RPMI8226 (cell line): Measurements from ENCODE around the gene LIX1.
"Not testable (repeated sequence)": the region's sequence is repeated elsewhere in the genome, so short reads cannot be mapped to it uniquely, and the experiment has no call there.

Experiments
- DNase-seq: peaks from one replicate; pipeline ENCODE4 v3.0.0-alpha.2; 2015

LIX1 gene

DNA sequence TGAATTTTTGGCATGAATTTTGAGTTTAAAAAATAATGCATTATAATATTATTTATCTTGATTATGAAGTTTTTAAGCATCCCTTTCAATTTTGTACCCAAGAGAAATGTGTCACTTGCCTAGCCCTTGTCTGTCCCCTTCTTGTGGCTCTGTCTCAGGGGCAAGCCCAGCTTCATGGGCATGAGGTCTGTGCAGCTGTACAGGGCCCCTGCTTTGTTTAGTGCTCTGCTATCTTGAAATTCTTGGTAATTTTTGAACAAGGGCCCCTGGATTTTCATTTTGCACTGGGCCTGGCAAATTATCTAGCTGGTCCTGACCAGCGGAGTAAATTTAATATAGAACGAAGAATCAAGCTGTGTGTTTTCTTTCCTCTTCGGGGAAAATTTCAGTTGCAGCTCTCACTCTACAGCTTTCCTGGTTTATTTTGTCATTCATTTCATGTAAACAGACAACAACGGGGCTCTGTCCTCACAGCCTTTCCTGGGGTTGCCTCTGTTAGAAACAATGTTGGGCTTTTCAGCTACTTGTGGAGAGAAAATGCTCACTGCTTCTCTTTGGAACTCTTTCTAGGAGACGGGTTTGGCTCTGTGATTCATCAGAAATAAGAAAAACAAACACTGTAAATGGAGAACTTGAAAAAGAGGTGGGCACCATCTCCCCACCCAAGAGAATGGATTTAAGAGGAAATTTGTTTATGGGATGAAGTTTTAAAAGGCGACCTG is 41.1 kb downstream of the LIX1 start:
- DNase-seq, result no peak

DNA sequence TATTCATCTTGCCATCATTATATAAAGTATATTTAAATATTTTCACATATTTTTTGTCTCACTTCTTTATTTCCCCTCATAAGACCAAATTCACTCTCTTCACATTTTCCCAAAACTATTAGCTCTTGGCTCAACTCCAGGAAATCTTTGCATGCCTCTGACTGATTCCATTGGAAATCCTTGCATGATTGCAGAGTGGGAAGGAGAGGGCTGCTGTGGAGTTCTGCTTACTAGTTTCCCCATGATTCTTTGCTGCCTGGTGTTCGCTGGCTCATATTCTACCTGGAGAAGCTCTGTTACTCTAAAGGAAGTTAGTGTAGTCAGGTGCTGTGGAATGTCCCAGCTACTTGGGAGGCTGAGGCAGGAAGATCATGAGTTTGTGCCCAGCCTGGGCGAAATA is 41.9 kb downstream of the LIX1 start:
- DNase-seq, result no peak

DNA sequence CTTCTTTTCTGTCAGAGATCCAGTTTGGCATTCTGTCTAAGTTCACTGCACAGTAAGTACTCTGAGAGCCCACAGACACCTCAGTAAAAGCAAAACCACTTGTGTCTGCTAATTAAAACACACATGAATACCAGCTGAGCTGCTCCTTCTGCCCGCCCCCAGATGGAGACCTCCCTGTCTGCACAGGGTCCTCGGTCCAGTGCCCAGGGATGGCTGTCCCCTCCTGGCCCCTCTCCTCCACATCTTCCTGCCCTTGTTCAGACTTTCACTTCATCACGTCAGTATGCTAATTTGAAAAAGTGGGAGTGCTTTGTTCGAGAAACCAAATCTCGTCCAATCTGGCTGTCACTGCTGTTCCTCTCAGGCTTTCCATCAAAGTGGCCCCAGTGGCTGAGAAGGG is 43.5 kb downstream of the LIX1 start:
- DNase-seq, result no peak

DNA sequence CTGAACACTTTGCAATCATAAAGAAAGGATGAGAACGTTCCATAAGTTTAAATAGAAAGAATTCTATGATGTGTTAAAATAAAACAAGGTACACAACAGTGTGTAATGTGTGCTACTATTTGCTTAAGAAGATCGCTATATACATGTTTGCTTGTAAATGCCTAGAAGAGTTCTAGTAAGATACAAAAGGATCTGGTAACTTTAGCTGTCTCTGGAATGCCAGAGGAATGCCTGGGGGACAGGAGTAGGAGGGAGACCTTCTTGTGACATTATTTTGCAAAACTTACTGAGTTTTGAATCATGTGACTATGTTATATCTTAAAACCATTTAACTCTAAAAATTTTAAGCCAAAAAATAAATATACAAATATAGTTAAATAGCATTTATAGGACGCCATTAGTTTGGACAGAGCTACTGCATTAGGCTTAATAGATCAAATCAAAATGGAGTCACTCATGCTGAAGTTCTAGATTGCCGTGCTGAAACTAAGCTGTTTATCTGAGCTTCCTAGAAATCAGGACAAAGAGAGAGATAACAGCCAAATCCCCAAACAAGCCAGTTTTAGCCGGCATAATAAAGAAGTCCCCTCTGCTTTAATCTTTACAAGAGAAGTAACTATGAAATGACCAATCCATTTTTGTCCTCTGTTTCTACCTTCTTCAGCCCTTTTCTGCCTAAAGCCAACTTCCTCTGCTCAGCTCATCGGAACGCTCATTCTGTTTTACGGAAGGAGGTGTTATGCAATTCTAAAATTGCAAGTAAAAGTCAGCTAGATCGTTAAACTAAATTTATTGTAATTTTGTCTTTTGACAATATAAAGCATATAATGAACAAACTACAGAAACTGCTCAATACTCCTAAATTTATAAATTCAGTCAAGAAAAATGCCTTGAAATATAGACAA is 44.8 kb downstream of the LIX1 start:
- no peak for DNase-seq

DNA sequence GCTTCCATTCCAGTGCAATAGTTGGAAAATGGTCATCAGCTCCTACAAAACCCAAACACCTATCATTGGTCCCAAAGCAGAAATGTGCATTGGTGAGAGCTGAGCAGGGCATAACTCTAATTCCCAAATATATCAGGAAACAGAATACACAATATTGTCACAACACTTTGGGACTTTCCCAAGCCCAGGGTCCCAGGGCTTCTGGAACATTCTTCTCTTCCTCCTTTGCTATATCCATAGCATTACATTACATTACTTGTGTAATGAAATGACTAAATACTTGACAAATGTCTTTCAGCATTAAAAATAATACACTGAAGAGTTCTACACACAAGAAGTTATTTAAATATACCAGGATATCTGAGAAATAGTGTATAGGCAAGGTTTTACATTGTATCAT is 45.6 kb downstream of the LIX1 start:
- DNase-seq, result no peak

DNA sequence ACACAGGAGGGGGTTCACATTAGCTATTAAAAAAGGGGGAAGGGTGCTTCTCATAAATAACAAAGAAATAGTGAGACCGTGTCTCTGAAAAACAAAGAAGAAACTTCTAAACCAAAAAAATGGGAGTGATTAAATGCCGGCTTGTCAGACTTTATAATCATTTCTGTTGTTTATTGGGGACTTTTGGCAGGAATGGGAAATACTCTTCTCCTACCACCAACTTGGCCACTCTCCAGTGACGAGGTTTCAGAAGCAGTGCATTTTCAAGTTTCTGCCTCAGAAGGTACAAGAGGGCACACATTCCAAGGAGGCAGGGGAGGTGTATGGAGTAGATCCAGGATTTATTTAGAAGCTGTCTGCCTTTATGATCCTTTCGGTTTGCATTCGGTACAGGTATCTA is 46.2 kb downstream of the LIX1 start:
- no peak for DNase-seq

DNA sequence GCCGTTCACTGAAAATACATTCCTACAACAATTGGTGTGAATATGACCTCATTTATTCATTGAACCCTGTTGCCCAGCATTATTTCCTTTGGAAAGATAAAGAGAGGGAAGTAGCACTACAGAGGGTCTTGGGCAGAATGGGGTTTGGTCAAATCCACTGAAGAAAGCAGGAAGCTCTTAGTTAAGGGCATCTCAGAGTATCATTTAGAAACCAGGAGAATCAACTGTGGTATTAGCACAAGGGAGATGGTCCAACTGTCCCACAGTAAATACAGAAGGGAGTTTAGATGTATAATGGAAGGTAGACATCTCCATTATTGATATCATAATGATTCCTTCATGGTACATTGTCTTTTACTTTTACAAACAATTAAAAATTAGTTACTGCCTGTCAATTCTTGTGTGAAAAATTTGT is 47.1 kb downstream of the LIX1 start:
- no peak for DNase-seq

DNA sequence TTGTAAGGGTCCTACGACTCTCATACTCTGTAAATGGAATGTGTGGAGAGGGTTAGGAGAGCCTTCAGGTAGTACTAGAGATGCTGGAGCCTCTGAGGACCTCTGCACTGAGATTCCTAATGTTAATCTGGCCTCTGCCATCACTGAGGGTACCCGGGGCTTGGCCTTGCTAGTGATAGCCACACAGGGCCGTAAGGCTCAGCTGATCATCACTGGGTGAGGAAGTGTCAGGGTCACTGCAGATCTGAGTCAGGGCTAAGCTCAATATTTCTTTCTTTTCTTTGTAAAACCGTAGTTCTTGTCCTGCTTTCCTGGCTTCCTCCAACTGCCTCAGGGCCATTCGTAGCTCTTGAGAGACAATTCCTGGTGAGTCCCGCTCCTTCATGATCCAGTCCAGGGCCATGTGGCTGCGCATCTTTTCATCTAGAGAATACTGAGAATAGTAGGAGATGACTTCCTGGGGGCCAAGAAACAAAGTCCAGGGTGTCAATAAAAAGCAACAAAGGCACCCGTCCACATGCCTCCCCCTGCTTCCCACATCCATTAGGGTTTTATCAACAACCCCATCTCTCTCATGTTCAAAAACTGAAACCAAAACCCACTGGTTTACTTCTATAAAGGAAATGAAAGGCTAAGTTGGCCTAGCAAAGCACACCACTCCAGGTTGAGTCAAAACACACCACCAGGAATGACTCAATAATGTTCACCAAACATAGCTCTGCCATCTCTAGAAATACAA is 47.7 kb downstream of the LIX1 start:
- DNase-seq, result no peak

DNA sequence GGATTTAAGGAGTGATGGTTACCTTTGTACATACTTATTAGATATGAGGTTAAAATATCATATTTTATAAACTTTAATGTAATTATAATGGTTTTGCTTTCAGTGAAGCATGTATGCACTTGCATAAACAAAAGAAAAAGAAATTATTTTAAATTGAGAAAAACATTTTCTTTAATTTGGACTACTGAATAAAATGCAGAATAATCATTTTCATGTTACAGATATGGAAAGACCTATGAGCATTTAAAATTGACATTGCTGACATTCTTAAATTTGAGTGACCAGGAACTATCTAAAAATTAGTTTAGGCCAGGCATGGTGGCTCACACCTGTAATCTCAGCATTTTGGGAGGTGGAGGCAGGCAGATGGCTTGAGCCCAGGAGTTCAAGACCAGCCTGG is 49.2 kb downstream of the LIX1 start:
- DNase-seq, result no peak

DNA sequence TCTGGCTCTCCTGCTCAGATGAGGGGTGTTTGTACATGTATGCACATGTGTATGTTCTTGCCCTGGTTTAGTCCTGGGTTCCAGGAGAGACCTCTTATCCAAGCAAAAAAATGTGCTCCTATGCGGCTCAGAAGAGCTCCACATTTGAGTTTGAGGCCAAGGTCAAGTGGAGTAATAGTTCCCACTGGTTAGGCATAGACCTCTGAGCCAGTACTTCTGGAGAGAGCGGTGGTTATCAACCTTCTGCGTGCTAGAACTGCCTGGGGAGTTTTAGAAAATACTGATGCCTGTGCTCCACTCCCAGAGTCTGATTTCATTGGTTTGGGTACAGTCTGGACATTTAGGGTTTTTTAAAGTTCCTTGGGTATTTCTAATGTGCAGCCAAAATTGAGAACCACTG is 51.5 kb downstream of the LIX1 start:
- DNase-seq, result no peak

DNA sequence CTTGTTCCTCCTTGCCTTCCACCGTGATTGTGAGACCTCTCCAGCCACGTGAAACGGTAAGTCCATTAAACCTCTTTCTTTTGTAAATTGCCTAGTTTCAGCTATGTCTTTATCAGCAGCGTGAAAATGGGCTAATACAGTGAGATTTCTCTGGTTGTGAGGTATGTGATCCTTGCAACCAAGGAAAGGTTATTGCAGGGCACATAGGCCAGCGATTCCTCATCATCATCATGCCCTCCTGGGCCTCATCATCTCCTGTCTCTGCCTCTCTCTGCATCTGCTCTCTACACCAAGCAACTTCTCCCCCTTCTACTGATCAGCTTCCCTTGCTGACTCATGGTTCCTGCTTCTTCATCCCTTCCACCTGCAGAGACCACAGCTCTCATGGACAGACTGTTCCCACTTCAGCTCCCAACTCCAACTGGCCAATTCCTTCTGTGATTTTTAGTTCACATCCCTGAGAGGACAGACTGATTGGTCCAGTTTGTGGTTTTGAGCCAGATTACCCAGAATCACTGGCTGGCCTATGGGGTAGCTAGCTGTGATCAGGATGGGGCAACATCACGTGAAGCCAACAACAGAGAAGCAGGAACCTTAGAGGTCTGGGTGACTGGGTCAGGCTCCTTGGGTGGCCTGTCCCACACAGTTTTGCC is 53.1 kb downstream of the LIX1 start:
- no peak for DNase-seq

DNA sequence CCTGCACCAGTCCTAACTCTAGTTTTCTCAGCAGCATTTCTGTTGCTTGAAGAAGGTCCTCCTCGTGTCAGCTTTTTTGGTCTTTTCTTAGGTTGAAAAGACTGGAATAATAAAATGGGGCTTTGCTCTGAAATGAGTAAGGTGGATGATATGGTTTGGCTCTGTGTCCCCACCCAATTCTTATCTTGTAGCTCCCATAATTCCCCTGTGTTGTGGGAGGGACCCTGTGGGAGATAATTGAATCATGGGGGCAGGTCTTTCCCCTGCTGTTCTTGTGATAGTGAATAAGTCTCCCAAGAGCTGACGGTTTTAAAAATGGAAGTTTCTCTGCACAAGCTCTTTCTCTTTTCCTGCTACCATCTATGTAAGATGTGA is 53.6 kb downstream of the LIX1 start:
- no peak for DNase-seq

DNA sequence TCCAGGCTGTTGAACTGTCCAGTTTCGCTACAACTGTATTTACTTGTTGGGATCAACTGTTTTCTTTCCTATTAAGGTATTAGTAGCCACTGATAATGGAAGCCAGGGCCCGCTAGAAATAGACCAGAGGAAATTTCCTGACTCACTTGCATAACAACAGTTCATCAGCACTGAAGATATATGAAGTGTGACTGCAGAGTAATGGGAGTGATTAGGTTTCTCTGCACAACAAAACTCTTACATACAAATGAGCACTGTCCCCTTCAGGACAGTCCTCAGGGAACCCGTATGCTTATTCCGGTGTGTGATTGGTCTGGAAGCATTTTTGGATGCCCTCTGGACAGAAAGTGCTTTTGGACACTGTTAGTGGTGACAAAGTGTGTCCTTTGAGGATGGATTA is 55.3 kb downstream of the LIX1 start:
- no peak for DNase-seq

DNA sequence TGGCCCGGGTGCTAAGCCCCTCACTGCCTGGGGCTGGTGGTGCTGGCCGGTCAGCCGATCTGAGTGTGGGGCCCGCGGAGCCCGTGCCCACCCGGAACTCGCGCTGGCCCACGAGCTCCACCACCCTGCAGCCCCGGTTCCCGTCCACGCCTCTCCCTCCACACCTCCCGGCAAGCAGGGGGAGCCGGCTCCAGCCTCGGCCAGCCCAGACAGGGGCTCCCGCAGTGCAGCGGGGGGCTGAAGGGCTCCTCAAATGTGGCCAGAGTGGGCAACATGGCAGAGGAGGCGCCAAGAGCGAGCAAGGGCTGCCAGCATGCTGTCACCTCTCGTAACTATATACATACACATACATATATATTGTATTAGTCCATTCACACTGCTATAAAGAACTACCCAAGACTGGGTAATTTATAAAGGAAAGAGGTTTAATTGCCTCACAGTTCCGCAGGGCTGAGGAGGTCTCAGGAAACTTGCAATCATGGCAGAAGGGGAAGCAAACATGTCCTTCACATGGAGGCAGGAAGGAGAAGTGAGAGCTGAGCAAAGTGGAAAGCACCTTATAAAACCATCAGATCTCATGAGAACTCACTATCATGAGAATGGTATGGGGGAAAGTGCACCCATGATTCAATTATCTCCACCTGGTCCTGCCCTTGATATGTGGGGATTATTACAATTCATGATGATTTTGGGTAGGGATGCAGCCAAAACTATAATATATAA is 56.8 kb downstream of the LIX1 start:
- DNase-seq, result no peak

DNA sequence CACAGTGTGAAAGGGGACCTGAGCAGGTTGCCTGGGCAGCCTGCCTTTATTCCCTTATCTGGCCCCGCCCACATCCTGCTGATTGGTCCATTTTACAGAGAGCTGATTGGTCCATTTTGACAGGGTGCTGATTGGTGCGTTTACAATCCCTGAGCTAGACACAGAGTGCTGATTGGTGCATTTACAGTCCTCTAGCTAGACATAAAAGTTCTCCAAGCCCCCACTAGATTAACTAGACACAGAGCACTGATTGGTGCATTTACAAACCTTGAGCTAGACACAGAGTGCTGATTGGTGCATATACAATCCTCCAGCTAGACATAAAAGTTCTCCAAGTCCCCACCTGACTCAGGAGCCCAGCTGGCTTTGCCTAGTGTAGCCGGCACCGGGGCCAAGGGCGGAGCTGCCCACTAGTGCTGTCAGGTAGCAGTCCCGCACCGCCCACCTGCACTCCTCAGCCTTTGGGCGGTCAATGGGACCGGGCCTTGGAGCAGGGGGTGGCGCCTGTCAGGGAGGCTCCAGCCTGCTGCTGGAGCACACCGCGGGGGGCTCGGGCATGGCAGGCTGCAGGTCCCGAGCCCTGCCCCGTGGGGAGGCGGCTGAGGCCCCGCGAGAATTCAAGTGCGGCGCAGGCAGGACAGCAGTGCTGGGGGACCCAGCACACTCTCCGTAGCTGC is 57.5 kb downstream of the LIX1 start:
- not testable (repeated sequence) for DNase-seq

DNA sequence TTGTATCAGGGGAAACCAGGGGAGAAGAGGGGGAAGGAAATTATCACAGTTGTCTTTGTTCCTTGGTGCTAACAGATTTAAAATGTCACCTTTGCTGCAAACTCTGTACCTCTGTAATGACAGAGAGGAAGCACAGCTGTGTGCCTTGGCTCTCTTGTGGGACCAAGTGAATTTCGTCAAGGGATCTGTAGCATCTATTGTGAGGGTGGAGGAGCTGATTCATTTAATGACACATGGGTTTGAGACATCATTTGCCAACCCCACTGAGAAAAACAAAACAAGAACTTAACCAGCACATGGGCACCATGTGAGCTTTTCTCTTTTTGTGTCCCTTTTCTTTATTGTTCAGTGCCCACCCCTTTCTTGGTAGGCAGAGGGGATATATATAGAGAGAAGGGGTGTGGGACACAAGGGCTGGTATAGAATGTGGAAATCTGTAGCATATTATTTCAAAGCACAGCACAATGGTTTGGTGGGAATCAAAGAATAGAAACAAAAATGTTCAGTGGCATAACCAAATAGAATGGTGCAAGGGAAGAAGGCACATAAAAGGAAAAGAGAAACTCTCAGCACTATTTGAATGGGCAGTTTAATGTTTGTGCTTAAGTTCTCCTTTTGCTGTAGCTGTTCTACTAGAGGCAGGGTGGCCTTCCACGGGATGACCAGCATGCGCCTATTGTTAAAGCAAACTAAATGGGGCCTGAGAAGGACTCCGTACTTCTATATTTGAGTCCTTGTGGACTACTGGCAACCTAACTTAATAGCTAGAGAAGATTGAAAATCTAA is 63.3 kb downstream of the LIX1 start:
- DNase-seq, result no peak

DNA sequence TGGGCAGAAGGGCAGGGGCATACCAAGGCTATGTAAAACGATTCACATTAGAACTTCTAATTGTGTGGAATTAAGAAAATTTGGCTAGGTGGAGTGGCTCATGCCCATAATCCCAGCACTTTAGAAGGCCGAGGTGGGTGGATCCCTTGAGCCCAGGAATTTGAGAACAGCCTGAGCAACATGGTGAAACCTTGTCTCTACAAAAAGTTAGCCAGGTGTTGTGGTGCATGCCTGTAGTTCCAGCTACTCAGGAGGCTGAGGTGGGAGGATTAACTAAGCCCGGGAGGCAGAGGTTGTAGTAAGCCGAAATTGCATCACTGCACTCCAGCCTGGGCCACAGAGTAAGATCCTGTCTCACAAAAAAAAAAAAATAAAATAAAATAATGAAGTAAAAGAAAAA is 65.2 kb downstream of the LIX1 start:
- no peak for DNase-seq

DNA sequence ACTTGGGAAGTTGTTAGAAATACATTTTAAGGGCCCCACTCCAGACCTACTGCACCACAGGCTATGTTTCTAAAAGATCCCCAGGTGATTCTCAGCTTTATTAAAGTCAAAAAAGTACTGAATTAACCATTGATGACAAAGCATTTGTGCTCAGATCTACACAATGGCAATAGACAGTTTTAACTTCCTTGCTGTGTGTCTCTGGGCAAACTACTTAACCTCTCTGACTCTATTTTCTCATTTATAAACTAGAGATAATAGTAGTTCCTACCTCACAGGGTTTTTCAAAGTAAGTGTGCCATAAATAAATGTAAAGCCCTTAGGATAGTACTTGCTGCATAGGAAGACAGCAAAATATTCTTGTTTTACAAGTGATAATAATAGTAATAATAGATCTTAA is 66.3 kb downstream of the LIX1 start:
- DNase-seq, result no peak

DNA sequence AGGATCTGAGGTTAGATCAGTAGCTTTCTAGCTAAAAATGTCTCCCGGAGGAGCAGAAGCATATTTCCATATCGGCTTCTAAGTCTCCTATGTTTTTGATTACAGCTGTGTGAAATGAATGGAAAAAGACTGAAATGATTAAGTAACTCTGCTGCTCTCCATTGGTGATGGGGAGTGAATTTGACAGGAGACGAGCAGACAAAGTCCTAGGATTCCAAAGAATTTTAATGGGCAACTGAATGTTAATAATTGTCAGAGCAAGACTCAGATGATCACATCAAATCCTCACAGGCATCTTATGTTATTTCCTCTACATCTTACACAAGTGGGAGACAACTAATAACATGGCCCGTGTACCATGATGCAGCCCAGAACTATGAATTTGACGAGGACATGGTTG is 66.8 kb downstream of the LIX1 start:
- no peak for DNase-seq

DNA sequence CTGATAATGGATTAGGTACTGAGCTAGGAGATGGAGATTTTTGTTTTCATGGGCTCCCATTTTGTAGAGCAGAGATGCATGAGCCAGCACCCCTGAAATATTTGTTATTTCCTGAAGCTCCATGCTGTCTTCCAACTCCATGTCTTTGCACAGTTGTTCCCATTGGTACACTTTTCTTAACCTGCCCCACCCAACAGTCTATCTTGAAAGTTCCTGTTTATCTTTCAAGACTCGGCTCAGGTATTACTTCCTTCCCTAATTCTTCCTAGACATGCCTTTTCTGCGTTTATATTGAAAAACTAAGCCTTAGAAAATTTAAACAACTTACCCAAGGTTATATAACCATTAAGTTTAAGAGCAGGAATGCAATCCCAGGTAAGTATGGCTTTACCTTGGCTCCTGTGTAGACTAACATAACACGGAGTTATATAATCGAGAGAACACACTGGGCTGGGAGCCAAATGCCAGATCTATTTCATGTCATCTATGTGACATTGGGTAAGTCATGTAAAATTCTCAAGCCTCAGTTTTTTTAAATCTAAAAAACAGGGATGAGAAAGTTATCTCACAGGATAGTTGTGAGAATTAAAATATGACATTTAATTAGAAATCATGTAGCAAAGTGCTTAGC is 67.4 kb downstream of the LIX1 start:
- no peak for DNase-seq

DNA sequence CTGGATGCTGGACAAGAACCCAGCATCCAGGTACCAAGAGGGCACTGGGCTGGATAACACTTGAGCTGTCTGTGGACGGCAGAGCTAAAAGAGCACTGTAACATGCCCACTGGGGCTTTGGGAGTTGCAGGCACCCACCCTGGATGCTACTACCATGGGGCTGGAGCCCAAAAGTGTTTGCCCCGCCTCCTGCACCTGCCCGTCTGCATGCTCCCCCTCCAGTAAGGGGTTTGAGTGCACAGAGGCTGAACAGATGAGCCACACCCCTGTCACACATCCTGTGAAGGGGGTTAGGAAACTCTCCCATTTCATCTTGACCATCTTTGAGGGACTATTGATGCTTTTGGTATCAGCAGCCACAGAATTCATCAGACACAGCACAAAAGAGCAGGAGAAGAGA is 69.0 kb downstream of the LIX1 start:
- DNase-seq, result no peak
